ENCODE results near the gene CARD18. TPM values are rescaled to one million over a fixed set of nuclear protein-coding genes. Genes with fewer than 3 reads are reported as not detected.

Gene CARD18
- total RNA-seq, 1 donor from 2014 or later = not detected

DNA sequence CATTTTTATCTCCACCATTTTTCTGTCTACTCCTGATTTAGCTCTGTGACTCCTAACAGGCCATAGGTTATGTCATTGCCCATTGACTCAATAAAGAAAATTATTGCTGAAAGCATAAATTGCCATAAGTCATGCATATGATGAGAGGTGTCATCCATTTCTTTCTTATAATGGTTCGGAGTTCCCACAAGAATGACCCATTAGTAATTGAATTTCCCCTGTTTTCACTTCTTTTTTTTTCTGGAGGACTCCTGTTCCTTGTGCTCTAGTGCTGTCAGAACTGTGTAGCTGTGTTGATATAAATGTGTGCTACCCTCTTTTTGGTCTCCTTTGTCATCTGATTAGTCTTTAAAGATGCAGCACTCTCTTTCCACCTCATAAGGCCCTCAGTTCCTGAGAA lies 22.9 kb upstream of the CARD18 start:
- Mint-ChIP-seq H3K27ac (no peak overlapping the region), H3K9me3 (no peaks in the 10 kb centered on the region), H3K27me3 (ENCODE audit: insufficient read depth, low read depth) (no peaks in the 10 kb centered on the region), H3K36me3 (no peaks in the 10 kb centered on the region), H3K4me1 (no peaks in the 10 kb centered on the region), H3K4me3 (no peak overlapping the region)
- Histone ChIP-seq H3K27me3 (no peaks in the 10 kb centered on the region), H3K79me2 (ENCODE audit: low read depth) (no peaks in the 10 kb centered on the region), H3K27ac (no peak overlapping the region), H3K36me3 (no peaks in the 10 kb centered on the region), H3K4me2 (no peak overlapping the region), H3K4me1 (no peaks in the 10 kb centered on the region), H4K20me1 (ENCODE audit: low read depth) (no peaks in the 10 kb centered on the region), H3K9me3 (ENCODE audit: low read depth) (no peaks in the 10 kb centered on the region), H2AFZ (replicated peaks) (no peak overlapping the region), H3K4me3 (no peak overlapping the region), H3K9ac (no peak overlapping the region), H3F3A (ENCODE audit: low read depth) (no peaks in the 10 kb centered on the region)
- TF ChIP-seq, protein P1, sequence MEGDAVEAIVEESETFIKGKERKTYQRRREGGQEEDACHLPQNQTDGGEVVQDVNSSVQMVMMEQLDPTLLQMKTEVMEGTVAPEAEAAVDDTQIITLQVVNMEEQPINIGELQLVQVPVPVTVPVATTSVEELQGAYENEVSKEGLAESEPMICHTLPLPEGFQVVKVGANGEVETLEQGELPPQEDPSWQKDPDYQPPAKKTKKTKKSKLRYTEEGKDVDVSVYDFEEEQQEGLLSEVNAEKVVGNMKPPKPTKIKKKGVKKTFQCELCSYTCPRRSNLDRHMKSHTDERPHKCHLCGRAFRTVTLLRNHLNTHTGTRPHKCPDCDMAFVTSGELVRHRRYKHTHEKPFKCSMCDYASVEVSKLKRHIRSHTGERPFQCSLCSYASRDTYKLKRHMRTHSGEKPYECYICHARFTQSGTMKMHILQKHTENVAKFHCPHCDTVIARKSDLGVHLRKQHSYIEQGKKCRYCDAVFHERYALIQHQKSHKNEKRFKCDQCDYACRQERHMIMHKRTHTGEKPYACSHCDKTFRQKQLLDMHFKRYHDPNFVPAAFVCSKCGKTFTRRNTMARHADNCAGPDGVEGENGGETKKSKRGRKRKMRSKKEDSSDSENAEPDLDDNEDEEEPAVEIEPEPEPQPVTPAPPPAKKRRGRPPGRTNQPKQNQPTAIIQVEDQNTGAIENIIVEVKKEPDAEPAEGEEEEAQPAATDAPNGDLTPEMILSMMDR (IDR thresholded peaks at IDR 0.05) = no peak
- TF ChIP-seq EZH2 (IDR thresholded peaks at IDR 0.05) (no peak), EZH2phosphoT487 (IDR thresholded peaks at IDR 0.05) (no peak)
- no peak for DNase-seq (ENCODE audit: low spot score)

DNA sequence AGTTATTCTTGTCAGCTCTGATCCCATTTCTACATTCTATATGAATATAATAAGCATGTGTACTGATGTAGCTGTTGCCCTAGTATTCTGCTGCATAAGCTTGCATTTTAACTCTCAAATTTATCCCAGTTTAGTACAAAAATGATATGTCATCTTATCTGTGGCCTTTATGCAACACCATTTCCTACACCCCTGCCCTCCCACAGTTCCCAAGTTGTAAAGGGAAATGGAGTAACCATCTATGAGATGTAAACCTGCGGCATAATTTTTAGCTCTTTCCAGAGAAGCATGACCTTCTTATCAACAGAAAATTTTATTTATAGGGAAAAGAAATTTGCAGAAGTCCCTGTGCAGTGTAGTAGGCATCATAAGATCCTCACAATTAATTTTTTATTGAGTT lies 18.9 kb upstream of the CARD18 start:
- H3K9me3 Mint-ChIP-seq = peaks cover 6% of the 10 kb centered on the region
- Histone ChIP-seq H3K27me3 (no peaks in the 10 kb centered on the region), H3K4me3 (no peak overlapping the region), H3K4me1 (no peaks in the 10 kb centered on the region), H3K4me2 (no peak overlapping the region), H3K79me2 (ENCODE audit: low read depth) (no peaks in the 10 kb centered on the region), H2AFZ (replicated peaks) (no peak overlapping the region), H3K9ac (no peak overlapping the region), H3K27ac (no peak overlapping the region), H3K9me3 (ENCODE audit: low read depth) (no peaks in the 10 kb centered on the region), H3F3A (ENCODE audit: low read depth) (no peaks in the 10 kb centered on the region), H4K20me1 (ENCODE audit: low read depth) (no peaks in the 10 kb centered on the region), H3K36me3 (no peaks in the 10 kb centered on the region)
- H3K27me3 Mint-ChIP-seq (ENCODE audit: insufficient read depth, low read depth) = no peaks in the 10 kb centered on the region
- no peak for DNase-seq (ENCODE audit: low spot score)
- H3K4me3 Mint-ChIP-seq = no peak overlapping the region
- no peak overlapping the region for H3K27ac Mint-ChIP-seq
- H3K4me1 Mint-ChIP-seq = peaks cover 2% of the 10 kb centered on the region
- no peaks in the 10 kb centered on the region for H3K36me3 Mint-ChIP-seq
- TF ChIP-seq, protein P1 (IDR thresholded peaks at IDR 0.05) = no peak
- no peak for TF ChIP-seq EZH2 (IDR thresholded peaks at IDR 0.05)

DNA sequence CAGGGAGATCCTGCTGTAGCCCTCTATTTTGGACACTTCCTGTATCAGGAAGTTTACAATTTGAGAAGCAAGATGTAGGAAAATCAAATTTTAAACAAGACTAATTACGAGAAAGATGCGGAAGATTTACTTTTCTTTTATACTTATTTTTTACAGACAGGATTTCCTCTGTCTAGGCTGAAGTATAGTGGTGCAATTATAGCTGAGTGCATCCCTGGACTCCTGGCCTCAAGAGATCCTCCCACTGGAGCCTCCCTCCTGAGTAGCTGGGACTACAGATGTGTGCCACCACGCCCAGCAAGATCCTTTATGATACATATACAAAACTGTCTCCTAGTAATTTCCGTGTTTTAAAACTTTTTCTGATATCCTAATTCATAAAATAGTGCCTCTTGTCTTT lies 17.2 kb upstream of the CARD18 start:
- Mint-ChIP-seq H3K4me1 (peaks cover 6% of the 10 kb centered on the region), H3K9me3 (peaks cover 6% of the 10 kb centered on the region), H3K27ac (no peak overlapping the region), H3K36me3 (no peaks in the 10 kb centered on the region), H3K4me3 (no peak overlapping the region), H3K27me3 (ENCODE audit: insufficient read depth, low read depth) (no peaks in the 10 kb centered on the region)
- Histone ChIP-seq H3K36me3 (no peaks in the 10 kb centered on the region), H3K4me3 (no peak overlapping the region), H3K27ac (no peak overlapping the region), H3K27me3 (no peaks in the 10 kb centered on the region), H3K4me1 (no peaks in the 10 kb centered on the region), H3K9ac (no peak overlapping the region), H4K20me1 (ENCODE audit: low read depth) (no peaks in the 10 kb centered on the region), H3K4me2 (no peak overlapping the region), H2AFZ (replicated peaks) (no peak overlapping the region), H3F3A (ENCODE audit: low read depth) (no peaks in the 10 kb centered on the region), H3K79me2 (ENCODE audit: low read depth) (no peaks in the 10 kb centered on the region), H3K9me3 (ENCODE audit: low read depth) (no peaks in the 10 kb centered on the region)
- TF ChIP-seq EZH2phosphoT487 (IDR thresholded peaks at IDR 0.05) (no peak), EZH2 (IDR thresholded peaks at IDR 0.05) (no peak)
- TF ChIP-seq, protein P1 (IDR thresholded peaks at IDR 0.05) = no peak
- no peak for DNase-seq (ENCODE audit: low spot score)

DNA sequence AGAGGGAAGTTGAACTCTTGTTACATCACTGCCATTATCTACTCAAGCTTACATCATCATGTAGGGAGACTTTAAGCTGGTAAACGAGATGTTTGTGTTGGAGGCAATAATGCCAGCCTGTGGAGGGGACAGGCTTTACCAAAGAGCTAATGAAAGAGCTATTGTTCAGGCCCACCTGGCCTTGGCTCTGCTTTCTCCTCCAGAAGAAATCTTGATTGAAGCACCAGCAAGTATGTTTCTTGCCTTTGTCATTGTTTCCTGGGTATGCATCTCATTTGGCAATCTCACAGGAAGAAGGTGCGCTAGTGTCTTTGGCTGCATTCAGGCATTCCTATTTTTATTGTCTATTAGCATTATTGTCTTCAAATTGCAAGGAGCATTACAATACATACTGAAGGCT lies 16.7 kb upstream of the CARD18 start:
- Histone ChIP-seq H3K4me3 (no peak overlapping the region), H4K20me1 (ENCODE audit: low read depth) (no peaks in the 10 kb centered on the region), H3K79me2 (ENCODE audit: low read depth) (no peaks in the 10 kb centered on the region), H3F3A (ENCODE audit: low read depth) (no peaks in the 10 kb centered on the region), H3K36me3 (no peaks in the 10 kb centered on the region), H3K4me1 (no peaks in the 10 kb centered on the region), H3K9me3 (ENCODE audit: low read depth) (no peaks in the 10 kb centered on the region), H3K4me2 (no peak overlapping the region), H2AFZ (replicated peaks) (no peak overlapping the region), H3K27ac (no peak overlapping the region), H3K27me3 (no peaks in the 10 kb centered on the region), H3K9ac (no peak overlapping the region)
- Mint-ChIP-seq H3K36me3 (no peaks in the 10 kb centered on the region), H3K9me3 (peaks cover 6% of the 10 kb centered on the region), H3K4me3 (no peak overlapping the region), H3K27ac (no peak overlapping the region), H3K4me1 (peaks cover 6% of the 10 kb centered on the region), H3K27me3 (ENCODE audit: insufficient read depth, low read depth) (no peaks in the 10 kb centered on the region)
- DNase-seq (ENCODE audit: low spot score) = peak; percentile 9
- TF ChIP-seq EZH2phosphoT487 (IDR thresholded peaks at IDR 0.05) (no peak), EZH2 (IDR thresholded peaks at IDR 0.05) (no peak)
- TF ChIP-seq, protein P1 (IDR thresholded peaks at IDR 0.05) = no peak
